HG03520 (cell line): ENCODE results near the gene IL1F10.

Experiments
- ATAC-seq: cut with Tn5 transposase; IDR thresholded peaks from one replicate; pipeline ENCODE4 v1.9.1; 2021; ENCODE audit warnings: mild to moderate bottlenecking, moderate library complexity; ENCODE audit not compliant: unreplicated experiment

Gene IL1F10

DNA sequence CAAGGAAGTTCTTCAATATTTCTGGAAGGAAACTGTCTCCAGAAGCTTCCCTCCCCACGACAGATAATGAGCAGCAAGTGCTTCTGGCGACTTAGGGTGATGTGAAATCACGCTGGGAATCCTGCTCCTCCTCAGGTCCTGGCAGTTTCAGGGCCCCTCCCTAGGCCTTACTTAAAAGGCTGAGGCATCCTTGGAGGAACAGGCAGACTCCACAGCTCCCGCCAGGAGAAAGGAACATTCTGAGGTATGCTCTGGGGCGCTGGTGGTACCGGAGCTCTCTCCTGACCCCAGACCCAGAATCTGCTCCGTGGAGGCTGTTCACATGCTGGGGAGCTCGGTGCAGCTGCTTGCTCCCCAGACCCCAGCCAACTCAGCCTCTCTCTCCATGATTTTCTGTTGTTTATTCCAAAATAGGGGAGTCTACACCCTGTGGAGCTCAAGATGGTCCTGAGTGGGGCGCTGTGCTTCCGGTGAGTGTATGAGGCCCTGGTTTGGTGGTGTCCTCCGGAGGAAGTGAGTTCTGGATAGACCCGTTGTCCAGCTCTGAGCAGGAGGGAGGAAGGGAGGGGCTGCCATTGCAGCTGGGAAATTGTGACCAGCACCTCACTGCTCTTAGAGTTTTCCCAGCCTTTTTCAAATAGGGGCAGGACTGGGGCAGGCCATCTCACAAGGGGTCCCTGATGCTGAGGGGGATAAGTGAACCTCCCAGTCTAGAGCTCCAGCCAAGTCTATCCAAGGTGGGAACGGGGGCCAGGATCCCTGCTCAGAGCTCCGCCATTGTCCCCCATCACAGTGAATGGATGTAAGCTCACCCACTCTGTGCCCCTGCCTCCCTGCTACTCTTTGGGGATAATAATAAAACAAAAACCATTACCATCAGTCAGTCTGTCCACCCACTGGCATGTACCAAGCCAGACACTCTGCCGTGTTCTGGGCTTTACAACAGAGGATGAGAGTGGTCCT, 8.5 kb upstream of the IL1F10 start, which contains the start of gene IL36RN:
IL36RN (plus strand) TSS at position 201 of the 963 bp plus-strand sequence; CDS start at position 442, 241 bp downstream.
- ATAC-seq: no peak

DNA sequence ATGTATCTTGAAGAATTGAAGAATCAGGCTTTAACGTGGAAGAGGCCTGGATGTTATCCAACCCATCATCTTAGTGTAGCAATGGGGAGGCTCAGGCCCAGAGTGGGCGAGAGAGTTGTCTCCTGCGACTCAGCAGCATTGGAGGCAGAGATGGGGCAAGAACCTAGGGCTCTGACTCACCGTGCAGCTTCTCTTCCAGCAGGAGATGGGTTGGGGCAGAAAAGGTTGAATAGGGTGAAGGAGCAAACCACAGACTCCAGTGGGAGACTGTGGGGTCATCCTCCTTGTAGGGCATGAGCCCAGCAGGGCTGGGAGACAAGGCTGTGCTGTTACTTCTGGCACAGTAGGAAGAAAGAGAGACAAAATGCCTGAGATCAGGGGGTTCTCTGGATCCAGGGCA, 7.4 kb upstream of the IL1F10 start:
- no peak for ATAC-seq

DNA sequence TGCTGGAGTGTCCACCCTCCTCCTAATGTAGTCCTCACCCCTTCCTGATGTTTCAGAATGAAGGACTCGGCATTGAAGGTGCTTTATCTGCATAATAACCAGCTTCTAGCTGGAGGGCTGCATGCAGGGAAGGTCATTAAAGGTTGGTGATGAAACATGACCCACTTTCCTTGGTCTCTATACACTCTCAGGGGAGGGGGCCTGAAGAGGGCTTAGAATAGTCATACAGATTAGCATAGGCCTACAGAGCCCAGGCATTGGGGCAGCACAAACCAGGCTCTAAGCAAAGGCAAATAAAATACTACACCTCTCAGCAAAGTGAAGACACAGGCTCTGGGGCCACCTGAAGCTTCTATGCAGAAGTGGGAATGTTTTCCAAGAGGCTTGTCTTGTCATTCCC, 7.0 kb upstream of the IL1F10 start:
- ATAC-seq: no peak

DNA sequence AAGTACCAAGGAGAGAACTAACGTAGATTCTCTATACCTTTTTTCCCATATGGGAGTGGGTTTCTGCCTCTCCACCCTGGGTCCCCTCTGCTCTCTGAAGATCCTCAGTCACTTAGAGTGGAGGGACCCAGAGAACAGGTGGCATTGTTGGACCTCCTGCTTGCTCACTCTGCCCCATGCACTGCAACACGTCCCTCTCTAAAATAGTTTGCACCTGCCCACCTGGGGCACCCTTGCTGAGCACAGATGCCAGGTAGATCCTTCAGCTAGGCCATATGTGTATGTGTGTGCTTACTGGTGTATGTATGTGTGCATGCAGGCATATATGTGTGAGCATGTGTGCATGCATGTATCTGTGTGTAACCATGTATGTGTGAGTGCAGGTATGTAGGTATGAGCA, 6.5 kb upstream of the IL1F10 start:
- no peak for ATAC-seq

DNA sequence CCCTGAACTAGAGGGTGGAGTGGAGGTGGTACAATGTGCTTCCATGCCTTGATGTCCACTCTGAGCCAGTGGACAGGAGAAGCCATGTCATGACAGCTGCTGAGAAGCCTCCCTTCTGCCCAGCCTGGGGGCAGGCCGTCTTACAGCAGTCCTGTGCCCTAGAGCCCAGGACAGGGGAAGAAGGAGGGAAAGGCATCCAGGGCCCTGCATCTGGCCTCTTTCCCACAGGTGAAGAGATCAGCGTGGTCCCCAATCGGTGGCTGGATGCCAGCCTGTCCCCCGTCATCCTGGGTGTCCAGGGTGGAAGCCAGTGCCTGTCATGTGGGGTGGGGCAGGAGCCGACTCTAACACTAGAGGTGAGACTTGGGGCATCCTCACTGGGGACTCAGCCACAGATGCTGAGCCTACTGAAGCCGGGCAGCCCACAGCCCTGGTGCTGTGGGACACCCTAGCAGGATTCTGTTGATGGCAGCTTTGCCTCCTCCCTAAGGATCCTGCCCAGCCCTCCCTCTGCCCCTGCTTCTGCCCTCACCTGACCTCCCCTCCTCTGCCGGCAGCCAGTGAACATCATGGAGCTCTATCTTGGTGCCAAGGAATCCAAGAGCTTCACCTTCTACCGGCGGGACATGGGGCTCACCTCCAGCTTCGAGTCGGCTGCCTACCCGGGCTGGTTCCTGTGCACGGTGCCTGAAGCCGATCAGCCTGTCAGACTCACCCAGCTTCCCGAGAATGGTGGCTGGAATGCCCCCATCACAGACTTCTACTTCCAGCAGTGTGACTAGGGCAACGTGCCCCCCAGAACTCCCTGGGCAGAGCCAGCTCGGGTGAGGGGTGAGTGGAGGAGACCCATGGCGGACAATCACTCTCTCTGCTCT, 5.6 kb upstream of the IL1F10 start:
- ATAC-seq: no peak

DNA sequence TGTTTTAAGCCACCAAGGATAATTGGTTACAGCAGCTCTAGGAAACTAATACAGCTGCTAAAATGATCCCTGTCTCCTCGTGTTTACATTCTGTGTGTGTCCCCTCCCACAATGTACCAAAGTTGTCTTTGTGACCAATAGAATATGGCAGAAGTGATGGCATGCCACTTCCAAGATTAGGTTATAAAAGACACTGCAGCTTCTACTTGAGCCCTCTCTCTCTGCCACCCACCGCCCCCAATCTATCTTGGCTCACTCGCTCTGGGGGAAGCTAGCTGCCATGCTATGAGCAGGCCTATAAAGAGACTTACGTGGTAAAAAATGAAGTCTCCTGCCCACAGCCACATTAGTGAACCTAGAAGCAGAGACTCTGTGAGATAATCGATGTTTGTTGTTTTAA, 3.5 kb upstream of the IL1F10 start:
- no peak for ATAC-seq

DNA sequence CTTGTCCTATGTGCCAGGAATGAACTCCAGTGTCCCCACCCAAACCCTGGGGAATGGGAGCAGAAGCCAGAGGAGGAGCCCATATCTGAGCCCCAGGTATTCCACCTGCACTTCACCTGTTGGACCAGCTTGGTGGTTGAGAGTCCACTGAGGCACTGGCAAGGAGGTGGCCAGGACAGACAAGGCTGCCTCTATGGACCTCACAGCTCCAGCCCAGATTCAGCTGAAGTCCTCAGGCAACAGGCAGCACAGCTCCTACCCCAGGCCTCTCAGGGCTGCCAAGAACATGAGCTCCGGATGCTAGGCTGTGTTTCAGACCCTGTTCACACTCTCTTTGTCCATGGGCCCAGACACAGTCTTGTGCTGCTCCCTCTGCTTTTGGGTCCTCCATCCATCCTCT, 2.9 kb upstream of the IL1F10 start:
- ATAC-seq: no peak

DNA sequence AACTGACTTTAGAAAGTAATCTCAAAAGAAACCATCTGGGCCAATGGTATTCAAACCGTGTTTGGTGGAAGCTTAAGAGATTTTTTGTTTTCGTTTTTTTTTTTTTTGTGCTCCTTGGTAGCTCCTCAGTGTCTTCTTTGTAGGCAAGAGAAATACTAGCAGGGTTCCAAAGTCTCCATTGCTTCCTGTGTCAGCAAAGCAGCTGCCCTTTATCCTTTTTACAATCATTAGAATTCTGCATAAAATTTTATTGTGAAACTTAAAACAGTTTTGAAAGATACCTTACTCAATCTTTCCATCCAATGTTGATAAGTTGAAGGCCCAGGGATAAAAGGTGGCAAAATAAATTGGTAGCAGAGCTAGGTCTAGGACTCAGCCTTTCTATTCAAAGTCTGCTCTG, 479 bp downstream of the IL1F10 start:
- ATAC-seq: no peak

DNA sequence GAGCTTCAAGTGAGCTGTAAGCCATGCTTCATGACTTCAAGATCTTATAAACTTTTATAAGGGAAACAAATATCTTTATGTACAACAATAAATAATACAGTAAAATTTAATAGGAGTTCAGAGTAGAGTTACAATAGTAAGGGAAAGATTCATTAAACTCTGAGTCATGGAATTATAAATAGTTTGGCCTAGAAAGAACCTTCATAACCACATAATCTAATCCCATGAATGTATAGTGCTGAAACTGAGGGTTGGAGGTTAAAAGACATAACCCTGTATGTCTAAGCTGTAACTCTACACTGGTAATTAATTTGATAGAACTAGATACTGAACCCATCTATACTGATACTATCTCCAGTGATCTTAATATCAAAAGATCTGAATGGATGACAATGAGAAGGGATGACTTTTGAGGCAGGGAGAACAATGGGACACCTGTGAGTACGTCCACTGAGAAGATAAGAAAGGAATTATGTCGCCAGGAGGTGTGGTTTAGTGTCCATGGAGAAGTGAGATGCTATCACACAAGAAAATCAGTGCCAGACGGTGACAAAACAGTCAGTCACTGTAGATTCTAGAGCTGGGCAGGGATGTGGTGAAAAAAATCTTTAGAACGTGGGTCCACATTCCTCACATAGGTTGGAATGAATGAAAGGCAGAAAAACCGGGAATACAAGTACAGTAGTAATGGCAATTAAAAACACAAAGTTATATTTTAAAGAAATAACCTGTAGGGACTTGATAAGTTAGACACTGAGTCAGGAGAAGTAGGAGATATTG, 1.1 kb downstream of the IL1F10 start:
- no peak for ATAC-seq

DNA sequence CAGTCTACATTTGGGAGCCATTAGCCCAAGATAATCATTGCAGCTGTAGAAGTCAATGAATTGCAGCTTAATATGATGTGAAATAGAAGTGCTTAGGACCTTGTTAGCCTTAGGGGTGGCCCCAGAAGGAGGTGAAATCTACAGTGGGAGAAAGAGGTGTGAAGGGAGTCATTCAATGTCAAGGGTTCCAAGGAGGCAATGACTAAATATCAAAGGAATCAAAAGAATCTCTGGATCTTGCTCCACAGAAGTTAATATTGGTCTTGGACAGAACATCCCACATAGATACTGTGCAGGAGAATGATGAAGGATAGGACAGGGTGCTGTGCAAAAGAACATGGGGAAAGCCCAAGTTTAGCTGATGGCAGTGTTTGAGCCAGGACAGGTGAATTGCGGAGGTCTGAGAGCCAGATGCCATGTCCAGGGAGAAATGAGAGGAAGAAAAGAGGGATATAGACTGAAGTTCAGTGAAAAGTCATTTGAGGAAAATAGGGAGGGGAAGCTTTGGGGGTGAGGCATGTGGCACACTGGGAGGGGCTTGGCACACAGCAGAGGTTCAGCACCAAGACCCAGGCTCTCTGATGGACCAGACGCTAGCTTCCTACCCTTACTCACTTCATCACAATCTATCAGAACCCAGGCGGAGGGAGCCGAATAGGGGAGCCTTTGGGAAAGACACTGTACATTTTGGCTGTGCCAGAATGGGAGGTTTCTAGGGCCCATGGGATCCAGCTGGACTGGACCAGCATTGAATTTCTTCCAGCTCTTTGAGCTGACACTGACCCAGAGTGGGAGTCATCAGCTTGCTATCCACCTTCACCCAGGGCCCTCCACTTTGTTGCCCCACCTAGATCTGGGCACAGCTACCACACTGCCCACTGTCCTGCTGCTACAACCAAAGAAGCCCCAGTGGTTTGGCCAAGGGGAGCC, 2.2 kb downstream of the IL1F10 start:
- no peak for ATAC-seq

DNA sequence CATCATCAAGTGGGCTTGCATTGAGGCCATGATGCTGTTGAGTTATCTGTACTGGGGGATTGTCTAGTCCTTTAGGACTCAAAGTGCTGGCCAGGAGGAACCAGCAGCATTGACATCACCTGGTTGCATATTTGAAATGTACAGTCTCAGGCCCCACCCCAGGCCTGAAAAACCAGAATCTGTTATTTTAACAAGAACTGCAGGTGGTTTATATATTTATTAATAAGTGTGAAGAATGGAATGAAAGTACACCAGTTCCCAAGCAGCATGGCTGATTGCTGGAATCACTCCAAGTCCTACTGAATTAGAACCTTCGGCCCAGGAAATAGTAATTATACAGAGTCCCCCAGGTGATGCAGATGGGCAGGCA, 2.8 kb downstream of the IL1F10 start:
- ATAC-seq: no peak

DNA sequence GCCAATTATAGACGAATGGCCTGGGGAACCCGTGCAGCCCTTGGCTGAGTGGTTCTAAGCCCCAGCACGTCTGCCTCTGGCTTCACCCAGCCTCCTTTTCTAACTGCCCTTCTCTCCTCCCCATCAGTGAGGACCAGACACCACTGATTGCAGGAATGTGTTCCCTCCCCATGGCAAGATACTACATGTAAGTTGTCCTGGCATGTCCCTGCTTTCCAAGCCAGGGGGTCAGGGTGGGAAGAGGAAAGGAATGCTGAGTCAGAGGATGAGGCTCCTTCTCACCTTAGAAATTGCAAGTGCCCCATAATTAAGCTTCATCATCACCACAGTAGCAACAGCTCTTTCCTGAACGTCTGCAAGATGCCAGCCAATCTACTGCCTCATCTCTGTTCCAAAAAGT, 4.8 kb downstream of the IL1F10 start:
- no peak for ATAC-seq

DNA sequence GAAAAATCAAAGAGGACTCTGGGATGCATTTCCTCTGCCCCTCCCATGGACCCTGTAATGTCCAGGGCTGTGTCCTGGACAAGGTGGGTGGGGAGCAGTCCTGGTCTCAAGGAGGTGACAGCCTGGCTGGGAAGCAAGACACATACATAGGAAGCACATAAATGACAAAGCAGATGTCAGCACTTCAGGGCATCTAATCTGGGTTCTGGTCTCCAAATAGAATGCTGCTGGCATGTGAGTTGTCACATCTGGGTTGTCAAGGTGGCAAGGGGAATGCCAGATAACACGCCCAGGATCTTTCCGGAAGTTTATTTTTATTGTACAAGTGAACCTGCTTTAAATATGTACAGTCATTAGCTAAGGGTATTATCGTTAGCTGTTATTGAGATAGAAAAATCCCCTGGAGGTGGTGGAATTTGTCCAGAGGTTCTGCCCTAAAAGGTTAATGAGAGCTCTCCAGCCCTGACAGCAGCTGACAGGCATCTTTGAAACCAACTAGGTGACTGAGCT, 5.6 kb downstream of the IL1F10 start:
- no peak for ATAC-seq

DNA sequence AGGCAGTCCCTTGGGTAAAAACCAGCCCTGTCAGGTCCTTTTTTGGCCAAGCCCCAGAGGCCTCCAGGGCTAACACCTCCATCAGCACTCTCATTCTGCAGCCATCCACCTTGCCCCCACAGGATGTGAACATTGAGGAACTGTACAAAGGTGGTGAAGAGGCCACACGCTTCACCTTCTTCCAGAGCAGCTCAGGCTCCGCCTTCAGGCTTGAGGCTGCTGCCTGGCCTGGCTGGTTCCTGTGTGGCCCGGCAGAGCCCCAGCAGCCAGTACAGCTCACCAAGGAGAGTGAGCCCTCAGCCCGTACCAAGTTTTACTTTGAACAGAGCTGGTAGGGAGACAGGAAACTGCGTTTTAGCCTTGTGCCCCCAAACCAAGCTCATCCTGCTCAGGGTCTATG, 7.3 kb downstream of the IL1F10 start:
- ATAC-seq: no peak

DNA sequence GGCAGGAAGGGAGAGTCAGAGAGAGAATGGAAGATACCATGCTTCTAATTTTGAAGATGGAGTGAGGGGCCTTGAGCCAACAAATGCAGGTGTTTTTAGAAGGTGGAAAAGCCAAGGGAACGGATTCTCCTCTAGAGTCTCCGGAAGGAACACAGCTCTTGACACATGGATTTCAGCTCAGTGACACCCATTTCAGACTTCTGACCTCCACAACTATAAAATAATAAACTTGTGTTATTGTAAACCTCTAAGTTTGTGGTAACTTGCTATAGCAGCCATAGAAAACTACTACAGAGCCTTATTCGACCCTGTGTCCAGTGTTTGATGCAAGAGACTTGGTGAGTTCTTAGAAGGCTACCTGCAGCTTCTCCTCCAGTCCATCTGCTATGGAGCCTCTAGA, 7.8 kb downstream of the IL1F10 start:
- ATAC-seq: no peak

DNA sequence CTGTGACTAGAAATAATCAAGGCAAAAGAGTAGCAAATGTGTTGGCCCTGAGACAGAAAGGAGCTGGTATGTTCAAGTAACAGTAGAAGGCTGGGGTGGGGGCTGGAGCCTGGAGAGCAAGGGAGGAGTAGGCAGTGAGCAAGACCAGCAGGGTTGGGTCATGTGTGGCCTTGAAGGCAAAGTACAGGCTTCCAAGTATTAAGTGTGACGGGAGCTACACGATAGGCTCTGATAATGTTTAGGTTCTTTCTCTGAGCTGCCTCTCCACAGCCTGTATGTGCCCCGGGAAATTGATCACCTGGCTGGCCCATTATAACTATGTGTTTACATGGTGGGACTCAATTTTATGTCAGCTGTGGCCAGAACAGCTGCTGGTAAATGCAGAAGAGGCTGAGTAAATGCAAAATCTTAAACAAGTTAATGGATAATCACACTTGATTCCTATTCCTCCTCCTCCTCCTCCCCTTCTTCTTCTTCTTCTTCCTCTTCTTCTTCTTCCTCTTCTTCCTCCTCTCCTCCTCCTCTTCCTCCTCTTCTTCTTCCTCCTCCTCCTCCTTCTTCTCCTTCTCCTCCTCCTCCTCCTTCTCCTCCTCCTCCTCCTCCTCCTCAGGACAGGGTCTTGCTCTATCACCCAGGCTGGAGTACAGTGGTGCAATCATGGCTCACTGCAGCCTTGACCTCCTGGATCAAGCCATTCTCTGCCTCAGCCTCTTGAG, 9.3 kb downstream of the IL1F10 start:
- no peak for ATAC-seq

DNA sequence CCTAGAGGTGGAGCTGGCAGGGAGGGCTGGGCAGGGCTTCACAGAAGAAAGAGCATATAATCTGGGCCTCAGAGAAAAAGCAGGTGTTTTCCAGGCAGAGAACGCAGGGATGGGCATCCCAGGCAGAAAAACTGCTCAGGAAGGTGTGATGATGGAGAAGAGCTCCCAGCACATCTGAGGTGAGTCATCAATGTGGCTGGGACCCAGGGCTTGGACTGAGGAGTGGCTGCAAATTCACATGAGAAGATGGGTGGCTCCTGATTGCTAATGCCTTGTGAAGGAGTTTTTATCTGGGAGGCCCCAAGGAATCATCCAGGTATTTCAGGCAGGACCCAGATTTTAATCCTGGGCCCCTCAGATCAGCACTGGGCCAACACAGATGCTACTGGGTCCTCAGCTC, 10.2 kb downstream of the IL1F10 start:
- ATAC-seq: no peak

DNA sequence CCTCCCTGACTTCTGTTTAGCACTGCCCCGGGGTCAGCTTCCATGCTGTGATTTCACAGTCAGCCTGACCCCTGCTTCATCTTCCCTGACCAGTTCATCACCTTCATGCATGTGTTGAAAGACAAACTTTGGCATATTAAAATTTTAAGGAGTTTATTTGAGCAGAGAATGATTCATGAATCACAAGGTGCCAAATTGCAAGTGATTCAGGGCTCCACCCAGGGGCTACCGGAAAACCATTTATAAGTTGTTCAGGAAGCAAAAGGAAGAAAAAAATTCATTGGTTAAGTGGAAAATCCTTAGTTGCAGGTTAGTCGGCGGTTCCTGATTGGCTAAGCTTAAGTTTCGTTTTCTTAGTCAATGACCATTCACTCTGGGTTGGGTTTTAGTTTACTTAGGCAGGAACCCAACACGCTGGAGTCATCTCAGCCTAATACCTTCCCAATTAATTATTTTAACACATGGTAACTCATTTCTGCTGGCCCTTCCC, 10.6 kb downstream of the IL1F10 start:
- no peak for ATAC-seq

DNA sequence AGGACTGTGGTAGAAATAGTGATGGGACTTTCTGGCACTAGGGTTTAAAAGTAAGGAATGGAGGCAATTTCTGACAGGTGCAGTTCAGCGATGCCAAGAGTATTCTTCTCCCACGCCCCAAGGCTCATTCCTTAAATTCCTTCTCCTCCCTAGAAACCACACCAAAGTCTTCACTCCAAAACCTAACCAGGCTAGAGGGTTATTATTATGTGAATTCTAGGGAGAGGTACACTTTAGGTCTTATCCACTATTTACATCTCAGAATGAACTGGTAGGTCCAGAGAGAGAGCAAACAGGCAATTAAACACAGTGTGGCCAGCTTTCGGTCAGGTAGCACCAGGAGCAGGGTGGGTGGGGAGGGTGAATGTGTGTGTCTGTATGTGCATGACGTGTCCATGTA, 11.4 kb downstream of the IL1F10 start:
- ATAC-seq: no peak
